IPS-20b (cell line): ENCODE data around the gene MYH16.
"Not testable (repeated sequence)": the region's sequence is repeated elsewhere in the genome, so short reads cannot be mapped to it uniquely, and the experiment has no call there.

Experiments used
- H3K27ac ChIP-seq: one replicate; pipeline ENCODE4 v1.5.1; 2013; ENCODE audit warnings: low read length
- H3K27me3 ChIP-seq: 2 replicates; pipeline ENCODE4 v1.6.1; 2013; ENCODE audit warnings: mild to moderate bottlenecking, low read length, inconsistent platforms; ENCODE audit not compliant: insufficient read depth
- H3K36me3 ChIP-seq: 2 replicates; pipeline ENCODE4 v1.6.1; 2013; ENCODE audit warnings: low read depth, mild to moderate bottlenecking, inconsistent platforms, low read length, moderate library complexity; ENCODE audit not compliant: insufficient read depth
- H3K4me1 ChIP-seq: 2 replicates; pipeline ENCODE4 v1.6.1; 2013; ENCODE audit warnings: mild to moderate bottlenecking, control low read depth, inconsistent platforms, low read length, moderate library complexity; ENCODE audit not compliant: insufficient read depth
- H3K4me3 ChIP-seq: 2 replicates; pipeline ENCODE4 v1.5.1; 2013; ENCODE audit warnings: mild to moderate bottlenecking, low read length, inconsistent platforms
- H3K9ac ChIP-seq: 2 replicates; pipeline ENCODE4 v1.6.1; 2013; ENCODE audit warnings: low read depth, mild to moderate bottlenecking, inconsistent platforms, low read length, moderate library complexity
- H3K9me3 ChIP-seq: 2 replicates; pipeline ENCODE4 v1.6.1; 2013; ENCODE audit warnings: mild to moderate bottlenecking, low read depth, low read length, inconsistent platforms; ENCODE audit not compliant: insufficient read depth

The MYH16 gene

DNA sequence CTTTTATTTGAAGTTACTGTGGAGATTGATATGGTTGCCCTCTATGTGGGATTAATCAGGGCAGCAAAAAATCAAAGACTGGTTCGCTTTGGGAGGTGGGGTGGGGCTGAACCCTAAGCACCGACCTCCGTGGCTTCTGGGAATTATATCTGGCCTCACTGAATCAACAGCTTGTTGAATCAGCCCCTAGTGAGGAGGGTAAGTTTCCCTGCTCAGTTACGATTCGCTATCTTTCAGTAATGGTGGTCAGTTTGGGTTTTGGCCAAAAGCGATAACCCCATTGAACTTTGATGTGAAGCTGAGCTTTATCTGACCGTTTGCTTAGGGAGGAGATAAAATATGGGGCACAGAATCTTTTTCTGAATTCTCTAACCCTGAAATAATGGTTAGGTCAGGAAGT is 36.5 kb downstream of the MYH16 start:
- Histone ChIP-seq H3K36me3 (no peaks in the 10 kb centered on the region), H3K4me3 (no peak overlapping the region), H3K4me1 (no peaks in the 10 kb centered on the region), H3K27me3 (no peaks in the 10 kb centered on the region), H3K9me3 (no peaks in the 10 kb centered on the region), H3K27ac (no peak overlapping the region), H3K9ac (no peak overlapping the region)

- Histone ChIP-seq H3K27me3 (no peaks in the 10 kb centered on the region), H3K4me3 (no peak overlapping the region), H3K9me3 (no peaks in the 10 kb centered on the region), H3K36me3 (no peaks in the 10 kb centered on the region), H3K27ac (no peak overlapping the region), H3K9ac (no peak overlapping the region), H3K4me1 (no peaks in the 10 kb centered on the region)
These were observed 37.4 kb downstream of the MYH16 start for GRCh38 chr7:99310004-99310403.

DNA sequence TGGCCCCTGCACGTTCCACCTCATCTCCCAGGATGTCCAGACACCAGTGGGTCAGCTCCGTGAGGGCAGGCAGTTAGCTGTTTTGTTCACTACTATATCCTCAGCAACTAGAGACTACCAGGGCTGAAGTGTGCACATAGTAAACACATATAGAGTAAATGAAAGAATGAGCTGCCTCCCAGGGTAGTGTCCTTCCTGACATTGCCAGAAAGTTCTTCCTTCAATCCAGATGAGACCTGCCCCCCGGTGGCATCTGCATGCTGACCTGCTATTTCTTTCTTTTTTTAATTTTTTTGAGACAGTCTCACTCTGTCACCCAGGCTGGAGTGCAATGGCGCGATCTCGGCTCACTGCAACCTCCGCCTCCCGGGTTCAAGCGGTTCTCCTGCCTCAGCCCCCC is 39.1 kb downstream of the MYH16 start:
- Histone ChIP-seq H3K27me3 (no peaks in the 10 kb centered on the region), H3K36me3 (no peaks in the 10 kb centered on the region), H3K9ac (no peak overlapping the region), H3K4me3 (no peak overlapping the region), H3K4me1 (no peaks in the 10 kb centered on the region), H3K9me3 (no peaks in the 10 kb centered on the region), H3K27ac (no peak overlapping the region)

GRCh38 chr7:99312316-99313203 is 39.9 kb downstream of the MYH16 start:
- no peak overlapping the region for H3K27ac ChIP-seq
- no peaks in the 10 kb centered on the region for H3K27me3 ChIP-seq
- H3K9me3 ChIP-seq, result no peaks in the 10 kb centered on the region
- H3K4me3 ChIP-seq, result no peak overlapping the region
- no peaks in the 10 kb centered on the region for H3K36me3 ChIP-seq
- H3K4me1 ChIP-seq, result no peaks in the 10 kb centered on the region
- H3K9ac ChIP-seq, result no peak overlapping the region

- Histone ChIP-seq H3K9ac (no peak overlapping the region), H3K27me3 (no peaks in the 10 kb centered on the region), H3K4me3 (no peak overlapping the region)
These were observed 40.5 kb downstream of the MYH16 start for GRCh38 chr7:99313204-99313573.

DNA sequence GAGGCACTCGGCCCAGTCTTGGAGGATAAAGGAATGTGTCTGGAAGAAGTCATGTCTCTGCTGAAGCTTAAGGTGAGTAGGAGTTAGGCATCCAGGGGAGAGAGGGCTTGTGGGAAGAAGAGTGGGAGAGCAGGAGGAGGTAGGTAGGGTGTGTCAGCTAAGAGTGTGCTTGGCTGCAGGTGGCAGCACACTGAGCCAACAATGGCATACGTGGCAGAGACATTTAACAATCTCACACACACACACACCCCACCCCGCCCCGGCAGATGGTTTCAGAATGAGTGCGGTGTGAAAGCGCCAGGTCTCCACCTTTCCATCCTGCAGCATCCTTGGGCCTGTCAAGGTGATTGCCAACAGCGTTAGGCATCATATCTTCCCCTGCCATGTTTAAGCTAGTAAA is 41.9 kb downstream of the MYH16 start:
- H3K4me1 ChIP-seq, result no peaks in the 10 kb centered on the region
- no peak overlapping the region for H3K27ac ChIP-seq

More at GRCh38 chr7:99313204-99313573, 40.5 kb downstream of the MYH16 start:
- H3K36me3 ChIP-seq, result no peaks in the 10 kb centered on the region
- no peaks in the 10 kb centered on the region for H3K9me3 ChIP-seq
- no peak overlapping the region for H3K27ac ChIP-seq
- H3K4me1 ChIP-seq, result no peaks in the 10 kb centered on the region

GRCh38 chr7:99320371-99320770 is 47.7 kb downstream of the MYH16 start:
- Histone ChIP-seq H3K27ac (no peak overlapping the region), H3K36me3 (no peaks in the 10 kb centered on the region)

More for the DNA sequence above, 41.9 kb downstream of the MYH16 start:
- no peaks in the 10 kb centered on the region for H3K9me3 ChIP-seq
- H3K9ac ChIP-seq, result no peak overlapping the region
- no peaks in the 10 kb centered on the region for H3K36me3 ChIP-seq
- H3K4me3 ChIP-seq, result no peak overlapping the region
- no peaks in the 10 kb centered on the region for H3K27me3 ChIP-seq

DNA sequence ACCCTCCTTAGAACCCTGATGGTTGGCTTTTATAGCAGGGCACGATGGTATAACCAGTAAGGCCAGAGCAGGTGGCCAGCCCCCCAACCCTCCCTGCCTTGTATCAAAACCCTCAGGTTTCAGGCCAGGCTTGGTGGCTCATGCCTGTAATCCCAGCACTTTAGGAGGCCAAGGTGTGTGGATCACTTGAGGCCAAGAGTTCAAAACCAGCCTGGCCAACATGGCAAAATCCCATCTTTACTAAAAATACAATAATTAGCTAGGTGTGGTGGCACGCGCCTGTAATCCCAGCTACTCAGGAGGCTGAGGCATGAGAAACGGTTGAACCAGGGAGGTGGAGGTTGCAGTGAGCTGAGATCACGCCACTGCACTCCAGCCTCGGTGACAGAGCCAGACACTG is 50.0 kb downstream of the MYH16 start:
- H3K4me3 ChIP-seq, H3K4me1 ChIP-seq, H3K27me3 ChIP-seq, H3K9ac ChIP-seq, H3K36me3 ChIP-seq, H3K27ac ChIP-seq, H3K9me3 ChIP-seq: not testable (repeated sequence)

More at GRCh38 chr7:99320371-99320770, 47.7 kb downstream of the MYH16 start:
- H3K4me3 ChIP-seq, result no peak overlapping the region
- H3K9me3 ChIP-seq, result no peaks in the 10 kb centered on the region
- no peaks in the 10 kb centered on the region for H3K27me3 ChIP-seq
- H3K9ac ChIP-seq, result no peak overlapping the region
- H3K4me1 ChIP-seq, result peaks cover 7% of the 10 kb centered on the region; the same call in 1 of the 2 replicates

- Histone ChIP-seq H3K27ac (no peak overlapping the region), H3K4me3 (peak overlapping the region; percentile 84), H3K9ac (peak overlapping the region; percentile 93; the same call in 1 of the 2 replicates), H3K9me3 (no peaks in the 10 kb centered on the region), H3K36me3 (no peaks in the 10 kb centered on the region), H3K27me3 (no peaks in the 10 kb centered on the region), H3K4me1 (peaks cover 7% of the 10 kb centered on the region; the same call in 1 of the 2 replicates)
These were observed 51.9 kb downstream of the MYH16 start for GRCh38 chr7:99324559-99324958.

DNA sequence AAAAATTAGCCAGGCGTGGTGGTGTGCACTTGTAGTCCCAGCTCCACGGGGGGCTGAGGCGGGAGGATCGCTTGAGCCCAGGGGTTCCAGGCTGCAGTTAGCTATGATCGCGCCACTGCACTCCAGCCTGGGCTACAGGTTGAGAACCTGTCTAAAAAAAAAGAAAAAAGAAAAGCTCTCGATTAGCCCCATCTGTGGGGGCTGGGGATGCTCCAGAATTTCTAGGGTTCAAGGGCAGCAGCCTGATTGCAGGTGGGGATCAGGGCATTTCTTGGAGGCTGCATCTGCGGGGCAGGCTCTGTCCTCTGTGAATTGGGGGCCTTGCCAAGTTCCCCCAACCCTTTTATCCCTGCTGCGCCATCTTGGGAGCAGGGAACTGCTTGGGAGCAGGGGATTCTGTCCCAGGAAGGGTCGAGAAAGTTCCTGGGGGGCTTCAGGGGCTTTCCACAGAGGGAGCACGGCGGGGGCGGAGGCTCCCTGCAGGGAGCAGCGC is 52.4 kb downstream of the MYH16 start:
- Histone ChIP-seq H3K36me3 (no peaks in the 10 kb centered on the region), H3K9ac (peak overlapping the region; percentile 93), H3K9me3 (no peaks in the 10 kb centered on the region), H3K27ac (peak overlapping the region; percentile 65), H3K27me3 (no peaks in the 10 kb centered on the region), H3K4me1 (peaks cover 7% of the 10 kb centered on the region; the same call in 1 of the 2 replicates), H3K4me3 (peak overlapping the region; percentile 84)

DNA sequence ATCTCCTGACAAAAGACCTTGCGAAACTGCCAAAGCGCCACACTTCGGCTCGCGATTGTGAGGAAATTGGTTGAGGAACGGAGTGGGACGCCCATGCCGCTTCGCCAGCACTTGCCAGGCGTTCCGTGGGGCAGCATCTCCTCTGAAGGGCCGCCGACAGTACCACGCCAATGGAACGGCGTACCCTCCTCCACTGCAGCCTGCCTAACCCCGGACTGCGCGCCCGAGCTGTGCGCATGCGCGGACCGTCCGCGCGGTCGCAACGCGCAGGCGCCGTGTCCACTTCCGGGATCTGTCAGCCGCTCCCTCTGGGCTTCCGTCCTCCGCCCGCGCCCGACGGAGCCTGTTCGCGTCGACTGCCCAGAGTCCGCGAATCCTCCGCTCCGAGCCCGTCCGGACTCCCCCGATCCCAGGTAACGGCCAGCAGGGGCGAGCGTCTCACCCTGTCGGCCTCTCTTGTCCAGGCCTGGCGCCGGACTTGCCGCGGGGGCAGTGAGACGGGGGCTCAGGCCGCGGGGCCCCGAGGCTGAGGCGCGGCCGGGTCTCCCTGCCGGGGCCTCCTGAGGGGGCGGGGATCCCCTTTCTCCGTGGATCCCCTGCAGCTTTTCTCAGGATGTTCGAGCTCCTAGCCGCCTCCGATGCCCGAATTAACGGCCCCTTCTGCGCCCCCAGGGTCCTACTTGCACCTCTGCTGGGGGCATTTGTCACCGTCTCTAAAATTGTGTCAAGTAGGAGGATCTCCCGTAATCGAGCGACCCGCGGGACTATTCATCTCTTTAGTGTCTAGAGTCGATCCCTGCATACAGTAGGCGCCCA is 53.2 kb downstream of the MYH16 start, which contains the start of gene ARPC1A:
ARPC1A (plus strand) TSS at position 307 of the 816 bp plus-strand sequence. CDS start 7,456 bp downstream, outside the sequence.
- peak within 1 kb of the TSS; percentile 65 for H3K27ac ChIP-seq
- no peaks in the 10 kb centered on the region for H3K27me3 ChIP-seq
- H3K4me3 ChIP-seq, result peak within 1 kb of the TSS; percentile 84
- H3K9me3 ChIP-seq, result no peaks in the 10 kb centered on the region
- peak within 1 kb of the TSS; percentile 93 for H3K9ac ChIP-seq
- no peaks in the 10 kb centered on the region for H3K36me3 ChIP-seq
- H3K4me1 ChIP-seq, result no peaks in the 10 kb centered on the region; the same call in 1 of the 2 replicates
